GM12878 (cell line): ENCODE measurements around the gene PITPNC1. TPM values are rescaled to one million over a fixed set of nuclear protein-coding genes. Genes with fewer than 3 reads are reported as not detected.
A peak's percentile ranks its signal among the peaks of the same experiment; 100 is the strongest.

Experiments used
- ATAC-seq: fragments of 200-7000 bp; cut with Tn5 transposase; 3 replicates; pipeline ENCODE4 v1.9.1; 2020; ENCODE audit warnings: mild to moderate bottlenecking, moderate library complexity
- BruUV-seq: library from RNA; stranded (reverse); fragments of 400-500 nt; replicated peaks from 2 replicates; lab custom pipeline; 2021; lab: Mats Ljungman, UMichigan
- CTCF ChIA-PET: fragments of 300-600 bp; sonication (Branson Sonifier 250); formaldehyde crosslinking; extraction: SDS; loops from one replicate; lab custom pipeline; 2021; ENCODE audit warnings: inconsistent platforms; lab: Yijun Ruan, JAX
- POLR2A ChIA-PET: fragments of 350-600 bp; formaldehyde crosslinking; extraction: SDS; loops from one replicate; lab custom pipeline; 2021; ENCODE audit warnings: inconsistent platforms; lab: Charles Lee
- RAD21 ChIA-PET: fragments of 300-600 bp; sonication (Branson Sonifier 250); formaldehyde crosslinking; loops from one replicate; lab custom pipeline; 2023; ENCODE audit warnings: antibody characterized with exemption; ENCODE audit not compliant: unreplicated experiment; lab: Charles Lee
- SMC1A ChIA-PET: fragments of 300-600 bp; sonication (Branson Sonifier 250); formaldehyde crosslinking; loops from one replicate; lab custom pipeline; 2023; ENCODE audit not compliant: unreplicated experiment, uncharacterized antibody; lab: Charles Lee
- DNase-seq: peaks from one replicate; pipeline ENCODE4 v3.0.0-alpha.2; 2011; ENCODE audit warnings: low read depth, low spot score
- FAIRE-seq: peaks from 3 replicates; lab custom pipeline; 2011; peaks lifted over from hg19 to GRCh38; lab: Jason Lieb, UNC
- H2AFZ ChIP-seq: 2 replicates; pipeline ENCODE4 v1.6.0; 2011; ENCODE audit warnings: low read depth, low read length, control low read depth; ENCODE audit not compliant: control insufficient read depth
- H3K27ac ChIP-seq: 2 replicates; pipeline ENCODE4 v1.5.1; 2011; ENCODE audit warnings: control low read depth; ENCODE audit not compliant: control insufficient read depth, insufficient read depth
- H3K27me3 ChIP-seq, 2 experiments: replicated peaks in 1 of 2; 2 replicates each; pipeline versions ENCODE4 v1.6.0 to v1.6.1; 2011; ENCODE audit warnings: low read length in 1 of 2; ENCODE audit not compliant: control insufficient read depth in 2 of 2, insufficient read depth in 2 of 2
- H3K36me3 ChIP-seq, 2 experiments: 2 replicates each; pipeline ENCODE4 v1.5.1; 2011; ENCODE audit warnings: low read length in 1 of 2; ENCODE audit not compliant: control insufficient read depth in 2 of 2, insufficient read depth in 2 of 2
- H3K4me1 ChIP-seq: 2 replicates; pipeline ENCODE4 v1.6.1; 2011; ENCODE audit warnings: mild to moderate bottlenecking, low read length, moderate library complexity, mixed read lengths; ENCODE audit not compliant: control insufficient read depth, insufficient read depth
- H3K4me2 ChIP-seq: 2 replicates; pipeline ENCODE4 v1.6.0; 2011; ENCODE audit warnings: control low read depth; ENCODE audit not compliant: control insufficient read depth, insufficient read depth
- H3K4me3 ChIP-seq: fragments of 200-600 bp; sonication (generic); 2 replicates; pipeline ENCODE4 v1.5.1; 2016
- H3K79me2 ChIP-seq: 2 replicates; pipeline ENCODE4 v1.6.0; 2011; ENCODE audit warnings: low read length; ENCODE audit not compliant: control insufficient read depth, insufficient read depth
- H3K9ac ChIP-seq: 2 replicates; pipeline ENCODE4 v1.8.0; 2011; ENCODE audit warnings: low read length, control low read depth, mixed read lengths; ENCODE audit not compliant: control insufficient read depth, insufficient read depth
- H3K9me3 ChIP-seq: replicated peaks from 3 replicates; pipeline ENCODE4 v1.5.1; 2011; ENCODE audit warnings: mild to moderate bottlenecking, low read length; ENCODE audit not compliant: control insufficient read depth, insufficient read depth
- H4K20me1 ChIP-seq: 2 replicates; pipeline ENCODE4 v1.6.0; 2011; ENCODE audit not compliant: control insufficient read depth, insufficient read depth
- EED ChIP-seq: sonication (generic); IDR thresholded peaks from 2 replicates; pipeline ENCODE4 v1.6.1; 2016; ENCODE audit warnings: antibody characterized with exemption, low read depth
- FOS ChIP-seq: IDR thresholded peaks from 3 replicates; pipeline ENCODE4 v1.6.1; 2011; ENCODE audit warnings: borderline replicate concordance; ENCODE audit not compliant: insufficient read length; ENCODE audit errors: extremely low read depth
- MEF2A ChIP-seq: IDR thresholded peaks from 2 replicates; pipeline ENCODE4 v1.6.1; 2011; ENCODE audit warnings: low read depth, mild to moderate bottlenecking, low read length, moderate library complexity; ENCODE audit not compliant: insufficient read depth
- NBN ChIP-seq: fragments of 450-650 bp; IDR thresholded peaks from 2 replicates; pipeline ENCODE4 v1.6.1; 2016
- PAX5 ChIP-seq: IDR thresholded peaks from 2 replicates; pipeline ENCODE4 v1.6.1; 2011; ENCODE audit warnings: low read depth, low read length, borderline replicate concordance
- RFX5 ChIP-seq: IDR thresholded peaks from 2 replicates; pipeline ENCODE4 v1.6.1; 2011; ENCODE audit warnings: low read depth, low read length, improper control_type of control experiment
- SIN3A ChIP-seq: IDR thresholded peaks from 2 replicates; pipeline ENCODE4 v1.6.1; 2012; ENCODE audit warnings: low read depth, low read length, improper control_type of control experiment
- SUZ12 ChIP-seq: fragments of 200-600 bp; sonication (generic); IDR thresholded peaks from one replicate; pipeline ENCODE4 v1.6.1; 2018; ENCODE audit warnings: antibody characterized with exemption, mild to moderate bottlenecking; ENCODE audit not compliant: unreplicated experiment
- TAF1 ChIP-seq: IDR thresholded peaks from 2 replicates; pipeline ENCODE4 v1.6.1; 2011; ENCODE audit warnings: mild to moderate bottlenecking, low read depth, low read length, borderline replicate concordance
- TCF3 ChIP-seq: IDR thresholded peaks from 2 replicates; pipeline ENCODE4 v1.6.1; 2012; ENCODE audit warnings: low read depth, mild to moderate bottlenecking, low read length, borderline replicate concordance; ENCODE audit not compliant: insufficient read depth
- YBX1 ChIP-seq: fragments of 450-650 bp; IDR thresholded peaks from 2 replicates; pipeline ENCODE4 v1.6.1; 2016; ENCODE audit warnings: antibody characterized with exemption
- ZNF24 ChIP-seq: fragments of 450-650 bp; IDR thresholded peaks from 2 replicates; pipeline ENCODE4 v1.6.1; 2017; ENCODE audit warnings: antibody characterized with exemption, mild to moderate bottlenecking
- WGBS: methylation state at CpG from one replicate; pipeline ENCODE4 v1.1.6; 2016; ENCODE audit warnings: low lambda C conversion rate; ENCODE audit not compliant: insufficient replicate concordance, insufficient coverage; ENCODE audit errors: missing lambda C conversion rate; 5-methylcytosine and 5-hydroxymethylcytosine counted together
- in situ Hi-C: fragments of 300-500 bp; cut with MboI; formaldehyde crosslinking; loops from 9 replicates; pipeline ENCODE4 v1.14.3; 2018; ENCODE audit warnings: mixed read lengths
- intact Hi-C: fragments of 100-400 bp; cut with micrococcal nuclease; formaldehyde crosslinking; loops from one replicate; pipeline ENCODE4 v1.14.2; 2022; ENCODE audit not compliant: unreplicated experiment
- polyA plus RNA-seq, 11 experiments: library from polyadenylated mRNA; depleted of rRNA in 4 of 11; unstranded in 6 of 11; stranded (reverse) in 5 of 11; fragments of >200 nt; fragmentation: Nextera tagmentation in 4 of 11; fragmentation: Illumina TruSeq in 1 of 11; extraction: Ambion mirVana in 4 of 11; extraction: Trizol in 1 of 11; gene quantifications; 1 replicate in 1 of 11; 2 replicates in 10 of 11; pipeline versions ENCODE4 v1.2.1 to v1.2.3, GENCODE V29; 2011 to 2016; ENCODE audit warnings: inconsistent platforms in 2 of 11, missing spikeins in 2 of 11, low read depth in 1 of 11
- total RNA-seq, 4 experiments: library from RNA; depleted of rRNA in 3 of 4; stranded (reverse); fragments of >200 nt in 3 of 4; fragmentation: Illumina TruSeq in 1 of 4; extraction: Trizol in 1 of 4; gene quantifications; 2 replicates each; pipeline versions ENCODE4 v1.2.1 to v1.2.3, GENCODE V29; 2013 to 2021
- TF ChIP-seq, protein P1 (sequence below): fragments of 450-650 bp; IDR thresholded peaks from 2 replicates; pipeline ENCODE4 v1.6.1; 2014; ENCODE audit warnings: mild to moderate bottlenecking
- TF ChIP-seq, protein P2 (sequence below): IDR thresholded peaks from 2 replicates; pipeline ENCODE4 v1.6.1; 2012; ENCODE audit warnings: low read depth, low read length, improper control_type of control experiment
- TF ChIP-seq, protein P3 (sequence below): IDR thresholded peaks from 2 replicates; pipeline ENCODE4 v1.6.1; 2011; ENCODE audit warnings: borderline replicate concordance, low read depth, mild to moderate bottlenecking, moderate library complexity, mixed read lengths, low read length; ENCODE audit not compliant: insufficient read depth; ENCODE audit errors: extremely low read length
- TF ChIP-seq, protein P4 (sequence below): fragments of 450-650 bp; IDR thresholded peaks from 2 replicates; pipeline ENCODE4 v1.6.1; 2018; ENCODE audit warnings: mild to moderate bottlenecking, low read depth, moderate library complexity; ENCODE audit not compliant: partially characterized antibody

Gene PITPNC1
- total and polyA plus RNA-seq, 10 of the 15 experiments (the other 5 are each of a cell fraction or from before 2014, with no cell fraction given), result 12.2 to 62.4 (median 47.3) TPM

DNA sequence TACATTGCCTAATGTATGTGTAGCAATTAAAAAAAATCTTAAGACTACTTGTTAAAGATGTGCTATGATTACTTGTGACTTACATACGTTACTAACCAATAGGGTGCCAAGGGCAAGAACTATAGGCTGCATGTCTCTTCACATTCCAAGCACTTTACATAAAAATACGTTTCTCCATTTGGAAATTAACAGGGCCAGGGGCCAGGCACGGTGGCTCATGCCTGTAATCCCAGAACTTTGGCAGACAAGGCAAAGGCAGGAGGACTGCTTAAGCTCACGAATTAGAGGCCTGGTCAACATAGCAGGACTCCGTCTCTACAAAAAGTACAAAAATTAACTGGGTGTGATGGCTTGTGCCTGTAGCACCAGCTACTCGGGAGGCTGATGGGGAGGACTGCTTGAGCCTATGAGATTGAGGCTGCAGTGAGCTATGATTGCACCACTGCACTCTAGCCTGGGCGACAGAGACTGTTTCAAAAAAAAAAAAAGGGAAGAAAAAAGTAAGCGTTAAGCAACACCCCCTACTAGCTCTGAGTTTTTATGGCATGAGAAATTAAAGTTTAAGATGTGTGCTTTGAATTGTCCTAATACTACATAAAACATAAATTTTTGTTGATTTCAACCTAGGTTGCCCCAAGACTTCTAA lies 23.0 kb upstream of the PITPNC1 start:
- ATAC-seq (no peak), DNase-seq (no peak)
- H3K79me2 ChIP-seq, result peaks cover 13% of the 10 kb centered on the region
- no peak overlapping the region for H3K9ac ChIP-seq
- H3K4me3 ChIP-seq, result no peak overlapping the region
- H3K4me1 ChIP-seq, result peaks cover 3% of the 10 kb centered on the region
- H3K27me3 ChIP-seq, result no peaks in the 10 kb centered on the region
- no peaks in the 10 kb centered on the region for H3K9me3 ChIP-seq
- TSS peak; percentile 2 for BruUV-seq
- CTCF ChIA-PET, result no interaction called here
- RAD21 ChIA-PET, result no interaction called here
- H3K27ac ChIP-seq, result no peak overlapping the region
- SMC1A ChIA-PET, result interaction anchor here (1.5 kb wide), 1 partner anchor 12 kb away, joined by 5 read pairs; no protein-coding TSS in a partner anchor
- intact Hi-C loops (no loop called here), in situ Hi-C loops (no loop called here)
- no peak overlapping the region for H3K4me2 ChIP-seq
- no peak overlapping the region for H2AFZ ChIP-seq
- TF ChIP-seq, protein P1, sequence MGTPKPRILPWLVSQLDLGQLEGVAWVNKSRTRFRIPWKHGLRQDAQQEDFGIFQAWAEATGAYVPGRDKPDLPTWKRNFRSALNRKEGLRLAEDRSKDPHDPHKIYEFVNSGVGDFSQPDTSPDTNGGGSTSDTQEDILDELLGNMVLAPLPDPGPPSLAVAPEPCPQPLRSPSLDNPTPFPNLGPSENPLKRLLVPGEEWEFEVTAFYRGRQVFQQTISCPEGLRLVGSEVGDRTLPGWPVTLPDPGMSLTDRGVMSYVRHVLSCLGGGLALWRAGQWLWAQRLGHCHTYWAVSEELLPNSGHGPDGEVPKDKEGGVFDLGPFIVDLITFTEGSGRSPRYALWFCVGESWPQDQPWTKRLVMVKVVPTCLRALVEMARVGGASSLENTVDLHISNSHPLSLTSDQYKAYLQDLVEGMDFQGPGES, result no peak
- TF ChIP-seq, protein P2, sequence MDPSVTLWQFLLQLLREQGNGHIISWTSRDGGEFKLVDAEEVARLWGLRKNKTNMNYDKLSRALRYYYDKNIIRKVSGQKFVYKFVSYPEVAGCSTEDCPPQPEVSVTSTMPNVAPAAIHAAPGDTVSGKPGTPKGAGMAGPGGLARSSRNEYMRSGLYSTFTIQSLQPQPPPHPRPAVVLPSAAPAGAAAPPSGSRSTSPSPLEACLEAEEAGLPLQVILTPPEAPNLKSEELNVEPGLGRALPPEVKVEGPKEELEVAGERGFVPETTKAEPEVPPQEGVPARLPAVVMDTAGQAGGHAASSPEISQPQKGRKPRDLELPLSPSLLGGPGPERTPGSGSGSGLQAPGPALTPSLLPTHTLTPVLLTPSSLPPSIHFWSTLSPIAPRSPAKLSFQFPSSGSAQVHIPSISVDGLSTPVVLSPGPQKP, result no peak
- TF ChIP-seq TCF3, result no peak
- TF ChIP-seq RFX5, result no peak
- TF ChIP-seq, protein P3, sequence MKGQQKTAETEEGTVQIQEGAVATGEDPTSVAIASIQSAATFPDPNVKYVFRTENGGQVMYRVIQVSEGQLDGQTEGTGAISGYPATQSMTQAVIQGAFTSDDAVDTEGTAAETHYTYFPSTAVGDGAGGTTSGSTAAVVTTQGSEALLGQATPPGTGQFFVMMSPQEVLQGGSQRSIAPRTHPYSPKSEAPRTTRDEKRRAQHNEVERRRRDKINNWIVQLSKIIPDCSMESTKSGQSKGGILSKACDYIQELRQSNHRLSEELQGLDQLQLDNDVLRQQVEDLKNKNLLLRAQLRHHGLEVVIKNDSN, result no peak
- TF ChIP-seq YBX1, result no peak
- TF ChIP-seq NBN, result no peak
- TF ChIP-seq SIN3A, result no peak
- no peak for TF ChIP-seq EED
- TF ChIP-seq FOS, result no peak
- TF ChIP-seq, protein P4, sequence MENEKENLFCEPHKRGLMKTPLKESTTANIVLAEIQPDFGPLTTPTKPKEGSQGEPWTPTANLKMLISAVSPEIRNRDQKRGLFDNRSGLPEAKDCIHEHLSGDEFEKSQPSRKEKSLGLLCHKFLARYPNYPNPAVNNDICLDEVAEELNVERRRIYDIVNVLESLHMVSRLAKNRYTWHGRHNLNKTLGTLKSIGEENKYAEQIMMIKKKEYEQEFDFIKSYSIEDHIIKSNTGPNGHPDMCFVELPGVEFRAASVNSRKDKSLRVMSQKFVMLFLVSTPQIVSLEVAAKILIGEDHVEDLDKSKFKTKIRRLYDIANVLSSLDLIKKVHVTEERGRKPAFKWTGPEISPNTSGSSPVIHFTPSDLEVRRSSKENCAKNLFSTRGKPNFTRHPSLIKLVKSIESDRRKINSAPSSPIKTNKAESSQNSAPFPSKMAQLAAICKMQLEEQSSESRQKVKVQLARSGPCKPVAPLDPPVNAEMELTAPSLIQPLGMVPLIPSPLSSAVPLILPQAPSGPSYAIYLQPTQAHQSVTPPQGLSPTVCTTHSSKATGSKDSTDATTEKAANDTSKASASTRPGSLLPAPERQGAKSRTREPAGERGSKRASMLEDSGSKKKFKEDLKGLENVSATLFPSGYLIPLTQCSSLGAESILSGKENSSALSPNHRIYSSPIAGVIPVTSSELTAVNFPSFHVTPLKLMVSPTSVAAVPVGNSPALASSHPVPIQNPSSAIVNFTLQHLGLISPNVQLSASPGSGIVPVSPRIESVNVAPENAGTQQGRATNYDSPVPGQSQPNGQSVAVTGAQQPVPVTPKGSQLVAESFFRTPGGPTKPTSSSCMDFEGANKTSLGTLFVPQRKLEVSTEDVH, result no peak
- no peak for TF ChIP-seq TAF1
- TF ChIP-seq ZNF24, result no peak
- no peak for TF ChIP-seq SUZ12
- no peak for TF ChIP-seq MEF2A
- TF ChIP-seq PAX5, result no peak
- TF ChIP-seq, all 136 proteins: peak for 0
- H4K20me1 ChIP-seq, result no peaks in the 10 kb centered on the region
- peaks cover 7 to 40% of the 10 kb centered on the region in 2 experiments for H3K36me3 ChIP-seq
- no peak for FAIRE-seq
- 92% methylated on average over 8 of the region's 8 CpGs for WGBS
- POLR2A ChIA-PET, result interaction anchor here (0.7 kb wide), 1 partner anchor 56 kb away, joined by 6 read pairs; no protein-coding TSS in a partner anchor
